Stimulated activated CD8-positive, alpha-beta memory T cell treated with anti-CD3 and anti-CD28 coated beads, Interleukin-2, amount 100 ng/mL, for 1 hour (primary cell): ENCODE data around the gene MLANA.

ENCODE experiments used
- DNase-seq, 2 donors: peaks; one replicate each; pipeline ENCODE4 v3.0.0-alpha.2; 2020; ENCODE audit warnings: low read depth in 2 of 2

Gene MLANA

DNA sequence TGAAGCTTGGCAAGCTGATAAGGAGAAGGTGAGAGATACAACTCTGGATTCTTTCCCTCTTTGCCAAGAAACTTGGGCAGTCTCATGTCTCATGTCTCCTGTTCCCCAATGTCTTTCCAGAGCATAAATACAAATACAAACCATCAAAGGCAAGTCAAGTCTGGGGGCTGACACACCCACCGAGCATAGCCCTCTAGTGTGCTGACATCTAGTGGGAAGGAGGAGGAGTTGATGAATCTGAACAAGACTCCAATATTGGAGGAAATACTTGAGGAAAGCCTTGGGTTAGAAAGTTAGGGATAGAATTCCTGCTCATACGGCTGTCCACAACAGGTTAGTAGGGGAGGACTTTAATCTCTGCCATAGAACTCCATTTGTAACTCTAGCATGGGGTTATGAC lies 8.6 kb downstream of the MLANA start:
- DNase-seq: no peak

- no peak for DNase-seq
These were observed 9.9 kb downstream of the MLANA start for GRCh38 chr9:5900622-5901021.

DNA sequence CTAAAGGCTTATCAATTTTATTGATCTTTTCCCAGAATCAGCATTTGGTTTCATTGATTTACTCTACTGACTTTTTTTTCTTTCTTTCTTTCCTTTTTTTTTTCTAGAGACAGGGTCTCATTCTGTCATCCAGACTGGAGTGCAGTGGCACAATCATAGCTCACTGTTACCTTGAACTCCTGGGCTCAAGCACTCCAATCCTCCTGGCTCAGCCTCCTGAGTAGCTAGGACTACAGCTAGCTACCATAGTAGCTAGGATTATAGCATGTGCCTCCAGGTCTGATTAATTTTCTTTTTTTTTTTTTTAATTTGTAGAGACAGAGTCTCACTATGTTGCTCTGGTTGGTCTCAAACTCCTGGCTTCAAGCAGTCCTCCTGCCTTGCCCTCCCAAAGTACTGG lies 11.7 kb downstream of the MLANA start:
- DNase-seq: no peak

GRCh38 chr9:5908918-5909317 lies 18.2 kb downstream of the MLANA start:
- no peak for DNase-seq

GRCh38 chr9:5909976-5910375 lies 19.3 kb downstream of the MLANA start:
- no peak for DNase-seq

DNA sequence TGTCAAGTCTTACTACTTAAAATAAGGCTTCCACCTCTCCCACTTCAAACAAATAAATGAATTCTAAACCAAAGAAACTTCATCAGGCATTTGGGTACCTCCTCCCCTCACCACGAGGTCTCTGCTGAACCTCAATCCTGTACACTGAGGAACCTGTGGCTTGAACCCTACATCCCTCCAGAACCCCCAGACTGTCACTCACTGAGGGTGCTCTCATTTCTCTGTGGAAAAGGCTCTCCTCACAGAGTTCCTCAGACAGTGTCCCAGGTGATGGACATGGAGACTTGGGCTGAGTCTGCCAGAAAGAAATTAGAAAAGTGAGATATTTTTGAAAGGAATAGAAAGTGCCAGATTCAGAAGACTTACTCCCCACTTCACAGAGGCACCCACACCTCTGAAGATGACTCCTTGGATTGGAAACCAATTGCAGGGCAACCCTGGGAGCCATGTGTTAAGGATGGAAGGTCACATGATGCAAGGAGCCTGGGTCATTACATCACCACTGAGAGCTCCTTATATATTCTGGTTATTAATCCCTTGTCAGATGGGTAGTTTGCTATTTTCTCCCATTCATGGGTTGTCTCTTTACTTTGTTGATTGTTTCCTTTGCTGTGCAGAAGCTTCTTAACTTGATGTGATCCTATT lies 19.8 kb downstream of the MLANA start:
- no peak for DNase-seq

DNA sequence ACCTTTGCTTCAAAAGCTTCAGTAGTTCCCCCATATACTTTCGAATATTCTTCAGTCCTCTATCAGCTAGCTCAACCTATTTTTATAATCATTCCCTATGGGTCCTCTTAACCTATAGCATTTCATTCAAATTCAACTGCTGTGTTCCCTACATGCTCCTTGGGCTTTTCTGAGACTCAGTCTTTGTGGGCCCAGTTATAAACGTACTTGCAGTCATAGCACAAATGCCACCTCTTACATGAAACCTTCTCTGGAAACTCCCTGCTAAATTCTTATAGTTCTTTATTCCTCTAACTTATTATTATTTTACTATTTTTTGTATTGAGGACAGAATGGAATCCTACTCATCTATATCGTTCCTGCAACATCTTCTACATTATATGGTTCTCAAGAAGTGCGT lies 24.7 kb downstream of the MLANA start:
- no peak for DNase-seq

DNA sequence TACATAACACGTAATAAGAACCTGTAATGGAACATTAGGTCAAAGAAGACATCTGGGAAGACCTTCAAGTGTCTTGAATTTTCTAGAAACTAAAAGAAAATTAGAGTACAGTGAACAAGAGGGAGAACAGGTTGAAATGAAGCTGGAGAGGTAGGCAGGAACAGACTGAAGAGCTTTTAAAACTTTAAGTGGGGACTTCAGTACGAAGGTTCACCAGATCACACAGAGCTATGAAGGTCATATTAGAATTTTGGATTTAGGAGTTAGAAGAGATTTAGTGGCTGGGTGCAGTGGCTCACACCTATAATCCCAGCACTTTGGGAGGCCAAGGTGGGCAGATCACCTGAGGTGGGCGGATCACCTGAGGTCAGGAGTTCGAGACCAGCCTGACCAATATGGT lies 26.6 kb downstream of the MLANA start:
- DNase-seq: no peak

GRCh38 chr9:5917888-5918287 lies 27.2 kb downstream of the MLANA start:
- no peak for DNase-seq

DNA sequence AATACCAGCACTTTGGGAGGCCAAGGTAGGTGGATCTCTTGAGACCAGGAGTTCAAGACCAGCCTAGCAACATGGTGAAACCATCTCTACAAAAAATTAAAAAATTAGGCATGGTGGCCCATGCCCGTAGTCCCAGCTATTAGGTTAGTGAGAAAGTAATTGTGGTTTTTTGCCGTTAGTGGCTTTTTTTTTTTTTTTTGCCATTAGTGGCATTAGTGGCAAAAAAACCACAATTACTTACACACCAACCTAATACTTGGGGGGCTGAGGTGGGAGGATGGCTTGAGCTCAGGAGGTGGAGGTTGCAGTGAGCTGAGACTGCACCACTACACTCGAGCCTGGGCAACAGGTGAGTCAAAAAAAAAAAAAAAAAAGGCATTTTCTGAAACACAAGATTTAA lies 27.8 kb downstream of the MLANA start:
- no peak for DNase-seq

- DNase-seq: no peak
These were observed 30.2 kb downstream of the MLANA start for GRCh38 chr9:5920860-5921328.

GRCh38 chr9:5922192-5922591 lies 31.5 kb downstream of the MLANA start:
- DNase-seq: no peak

- no peak for DNase-seq
These were observed 41.0 kb downstream of the MLANA start for GRCh38 chr9:5931657-5932056.

- DNase-seq: no peak
These were observed 47.8 kb downstream of the MLANA start for GRCh38 chr9:5938449-5938848.

- no peak for DNase-seq
These were observed 48.8 kb downstream of the MLANA start for GRCh38 chr9:5939530-5939929.

DNA sequence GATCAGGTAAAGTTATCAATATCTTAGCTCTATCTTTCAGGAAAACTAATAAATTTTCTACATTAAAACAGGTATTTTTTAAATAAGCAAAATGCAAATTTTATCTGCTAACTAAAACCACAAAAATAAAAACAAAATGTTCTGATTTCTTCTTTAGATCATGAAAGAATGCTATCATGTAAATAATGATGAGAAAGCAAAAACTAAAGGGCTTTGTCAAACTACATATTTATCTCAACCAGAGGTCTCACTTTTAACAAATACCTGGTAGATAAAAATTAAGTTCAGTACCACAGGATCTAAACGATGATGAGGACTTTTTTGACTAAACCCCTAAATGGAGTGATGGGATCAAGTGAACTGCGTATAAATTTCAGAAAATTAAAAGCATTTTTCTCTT lies 50.5 kb downstream of the MLANA start:
- DNase-seq: no peak

DNA sequence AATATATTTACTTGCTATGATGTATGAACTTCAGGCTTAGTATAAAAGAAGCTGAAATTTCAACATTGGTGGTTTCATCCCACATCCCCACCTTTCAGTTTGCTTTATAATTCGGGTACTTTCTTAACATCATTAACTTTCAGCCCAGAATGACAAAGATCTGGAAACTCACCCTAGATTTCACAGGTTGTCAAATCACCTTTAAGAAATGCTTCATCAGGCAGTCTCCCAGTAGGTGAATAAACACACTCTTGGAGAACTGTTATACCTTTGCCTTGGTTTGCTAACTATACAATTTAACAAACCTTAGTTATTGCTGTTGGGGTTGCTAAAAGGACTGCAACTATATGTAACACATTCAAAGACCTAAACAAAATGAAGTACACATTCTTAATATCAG lies 54.4 kb downstream of the MLANA start:
- no peak for DNase-seq

GRCh38 chr9:5947912-5948311 lies 57.2 kb downstream of the MLANA start:
- DNase-seq: no peak

DNA sequence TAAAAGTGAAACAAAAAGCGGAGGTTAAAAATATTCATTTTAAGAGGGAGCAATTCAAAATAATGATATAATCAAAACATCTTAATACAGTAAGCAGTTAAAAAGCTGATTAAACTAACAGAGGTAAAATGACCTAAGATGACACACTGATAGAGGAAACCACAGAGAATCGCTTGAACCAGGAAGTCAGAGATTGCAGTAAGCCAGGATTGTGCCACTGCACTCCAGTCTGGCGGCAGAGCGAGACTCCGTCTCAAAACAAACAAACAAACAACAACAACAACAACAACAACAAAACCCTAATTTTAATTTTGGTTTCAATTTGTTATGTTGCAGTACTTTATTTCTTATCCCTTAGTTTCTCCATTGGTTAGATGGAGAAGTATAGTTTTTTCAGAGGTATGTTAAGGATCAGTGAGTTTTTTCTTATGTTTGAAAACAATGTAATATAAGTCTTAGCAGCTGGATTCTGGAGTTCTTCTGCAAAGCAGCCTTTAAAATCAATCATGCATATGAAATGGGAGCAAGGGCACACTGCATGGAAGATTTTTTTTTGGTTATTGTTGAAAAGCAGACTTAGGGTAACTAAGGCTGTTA lies 58.5 kb downstream of the MLANA start:
- DNase-seq: no peak

GRCh38 chr9:5950261-5950660 lies 59.6 kb downstream of the MLANA start:
- DNase-seq: no peak

GRCh38 chr9:5951686-5952211 lies 61.1 kb downstream of the MLANA start:
- DNase-seq: no peak

- DNase-seq: no peak
These were observed 63.3 kb downstream of the MLANA start for GRCh38 chr9:5953743-5954707.
